Adrenal gland (tissue), 5 donors: ENCODE data around the gene MYH10.

Source experiments
- CTCF ChIP-seq, 6 experiments: fragments of 450-650 bp in 4 of 6; fragments of 200-600 bp in 2 of 6; sonication (generic) in 1 of 6; IDR thresholded peaks; 1 replicate in 5 of 6; 2 replicates in 1 of 6; pipeline versions ENCODE4 v1.5.1 to v1.8.0; 2016 to 2021; ENCODE audit warnings: antibody characterized with exemption in 6 of 6, mild to moderate bottlenecking in 2 of 6, moderate library complexity in 1 of 6
- POLR2A ChIP-seq, 2 donors: fragments of 450-650 bp; IDR thresholded peaks; one replicate each; pipeline ENCODE4 v1.6.1; 2017; ENCODE audit warnings: antibody characterized with exemption in 2 of 2, mild to moderate bottlenecking in 2 of 2, moderate library complexity in 1 of 2
- donor health status: DM: no; HTN: no; CAD: no.

DNA sequence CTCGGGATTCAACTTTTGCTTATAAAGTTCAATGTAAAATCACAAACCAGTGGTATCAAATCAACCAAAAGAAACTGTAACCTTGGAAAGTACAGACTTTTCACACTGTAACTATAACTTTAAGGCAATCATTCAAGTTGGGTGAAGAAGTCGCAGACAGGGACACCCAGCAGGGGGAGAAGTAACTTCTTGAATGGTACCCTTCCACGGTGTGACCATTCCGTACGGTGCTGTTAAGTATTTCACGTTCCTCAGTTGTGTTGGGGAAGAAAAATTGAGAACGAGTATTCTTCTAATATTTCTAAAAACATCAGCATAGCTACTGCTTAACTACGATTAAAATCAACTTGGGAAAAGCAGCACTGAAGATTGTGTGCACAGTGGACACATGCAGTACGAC, 55.8 kb downstream of the MYH10 start:
- TF ChIP-seq CTCF (IDR thresholded peaks at IDR 0.05) (peak in 2 of 6 experiments; percentile 9 to 18), POLR2A (IDR thresholded peaks at IDR 0.05) (no peak)
